GM21529 (cell line): ENCODE measurements around the gene LYPD4.
"Not testable (repeated sequence)": the region's sequence is repeated elsewhere in the genome, so short reads cannot be mapped to it uniquely, and the experiment has no call there.

Source experiments
- ATAC-seq: cut with Tn5 transposase; IDR thresholded peaks from one replicate; pipeline ENCODE4 v1.9.1; 2021; ENCODE audit not compliant: unreplicated experiment

The LYPD4 gene

DNA sequence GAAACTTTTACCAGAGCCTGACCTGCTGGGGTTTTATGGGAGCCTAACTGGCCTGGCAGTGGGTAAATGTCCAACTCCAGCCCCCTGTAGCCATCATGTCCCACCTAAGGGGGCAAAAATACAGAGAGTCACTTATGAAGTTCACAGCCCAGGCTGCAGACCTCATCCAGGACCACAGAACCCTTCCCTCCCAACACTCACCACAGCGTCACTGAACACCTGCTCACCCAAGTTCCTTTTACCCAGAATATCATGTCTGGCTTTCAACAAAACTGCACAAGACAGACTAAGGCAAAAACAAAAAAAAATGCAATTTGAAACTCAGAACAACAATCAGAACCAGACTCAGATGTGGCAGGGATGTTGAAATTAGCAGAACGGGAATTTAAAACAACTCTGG, 41.7 kb downstream of the LYPD4 start:
- no peak for ATAC-seq

DNA sequence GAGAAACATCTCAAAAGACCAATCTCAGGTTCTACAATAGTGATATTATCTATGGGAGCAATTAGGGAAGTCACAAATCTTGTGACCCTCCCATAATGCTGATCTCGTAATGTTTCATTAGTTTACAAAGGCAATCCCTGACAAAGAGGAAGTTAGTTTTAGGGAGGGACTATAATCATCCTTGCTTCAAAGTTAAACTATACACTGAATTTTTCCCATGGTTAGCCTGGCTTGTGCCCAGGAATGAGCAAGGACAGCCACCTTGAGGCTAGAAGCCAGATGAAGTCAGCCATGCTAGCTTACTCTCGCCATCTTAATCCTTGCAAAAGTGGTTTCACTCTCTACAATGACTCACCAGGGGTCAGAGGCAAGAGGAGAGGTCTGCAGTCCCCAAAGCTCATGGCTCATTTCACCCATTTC, 42.7 kb downstream of the LYPD4 start:
- ATAC-seq, result no peak

DNA sequence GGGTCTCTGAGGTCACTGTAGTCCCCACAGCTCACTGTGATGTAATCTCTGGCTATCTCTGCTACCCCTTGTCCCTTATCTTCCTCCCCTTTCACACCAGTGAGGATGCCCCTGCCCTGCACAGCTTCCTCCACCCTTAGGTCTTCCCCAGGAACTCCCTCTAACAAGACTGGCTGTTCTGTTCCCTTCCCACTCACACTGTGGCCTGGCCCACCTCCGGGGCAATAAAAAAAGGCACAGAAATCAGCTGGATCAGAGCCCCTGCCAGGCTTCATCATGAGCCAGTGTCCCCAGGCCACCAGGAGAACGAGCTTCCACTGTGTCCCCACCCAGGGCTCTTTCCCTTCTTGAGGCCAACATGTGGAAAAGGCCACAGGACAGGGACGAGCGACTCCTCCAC, 43.5 kb downstream of the LYPD4 start:
- ATAC-seq, result no peak

- ATAC-seq, result no peak
These were observed 45.0 kb downstream of the LYPD4 start for GRCh38 chr19:41799444-41800000.

- no peak for ATAC-seq
These were observed 47.6 kb downstream of the LYPD4 start for GRCh38 chr19:41796901-41797300.

DNA sequence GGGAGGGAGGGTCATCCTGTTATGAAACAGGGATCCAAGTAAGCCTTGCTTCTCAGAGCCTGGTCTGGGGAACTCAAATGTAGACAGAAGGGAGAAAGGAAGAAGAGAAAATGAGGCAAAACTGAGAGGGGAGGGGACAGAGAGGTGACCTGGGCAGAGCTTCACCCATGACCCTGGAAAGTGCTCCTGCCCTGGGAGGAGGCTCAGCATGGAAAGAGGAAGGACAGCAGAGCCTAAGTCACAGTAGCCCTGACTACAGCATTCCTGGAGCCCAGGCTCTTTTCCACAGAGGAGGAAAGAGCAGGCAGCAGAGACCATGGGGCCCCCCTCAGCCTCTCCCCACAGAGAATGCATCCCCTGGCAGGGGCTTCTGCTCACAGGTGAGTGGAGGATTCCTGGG, 48.1 kb downstream of the LYPD4 start, which contains the start of gene CEACAM3:
Gene CEACAM3 (plus strand): TSS at position 226 of the 400 bp plus-strand sequence. CDS start 91 bp downstream, at position 317.
- ATAC-seq, result no peak

DNA sequence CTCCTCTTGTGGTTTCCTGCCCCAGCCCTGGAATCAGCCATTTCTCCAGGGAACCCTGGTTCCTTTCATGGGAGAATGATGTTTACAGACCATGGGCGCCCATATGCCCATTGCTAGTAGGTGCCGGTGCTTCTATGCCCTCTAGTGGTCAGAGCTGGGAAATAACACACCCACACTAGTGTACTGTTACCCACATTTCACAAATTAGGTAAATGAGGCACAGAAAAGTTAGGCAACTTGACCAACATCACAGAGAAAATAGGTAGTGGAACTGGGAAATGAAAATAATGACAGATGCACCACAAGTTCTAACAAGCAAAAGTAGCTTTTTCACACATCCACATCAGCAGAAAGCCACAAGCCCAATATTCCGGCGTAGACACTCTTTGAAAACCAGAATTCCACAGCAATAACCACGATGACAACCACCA, 49.4 kb downstream of the LYPD4 start:
- ATAC-seq, result peak; percentile 48

DNA sequence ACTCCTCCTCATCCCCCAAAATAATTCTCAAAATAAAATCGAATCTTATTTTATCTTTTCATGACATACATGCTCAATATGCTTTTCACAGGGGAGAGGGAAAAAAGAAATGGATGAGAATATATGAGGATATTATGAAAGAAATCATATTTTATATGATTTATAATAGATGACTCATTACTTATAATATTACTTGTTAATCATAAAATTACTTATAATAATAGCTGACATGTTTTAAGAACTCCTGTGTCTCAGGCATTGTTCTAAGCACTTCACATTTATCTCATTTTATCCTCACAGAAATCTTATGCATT, 51.1 kb downstream of the LYPD4 start:
- no peak for ATAC-seq

- ATAC-seq, result no peak
These were observed 51.7 kb downstream of the LYPD4 start for GRCh38 chr19:41792513-41793413.

- not testable (repeated sequence) for ATAC-seq
These were observed 55.4 kb downstream of the LYPD4 start for GRCh38 chr19:41789053-41789452.

- ATAC-seq, result not testable (repeated sequence)
These were observed 56.0 kb downstream of the LYPD4 start for GRCh38 chr19:41788518-41788917.
